Body of pancreas (tissue), 4 donors: ENCODE measurements around the gene EPHB2.

Experiments
- CTCF ChIP-seq, 7 experiments: fragments of 450-650 bp in 4 of 7; fragments of 200-600 bp in 3 of 7; sonication (generic) in 3 of 7; IDR thresholded peaks; one replicate each; pipeline ENCODE4 v1.5.1; 2016 to 2019; ENCODE audit warnings: antibody characterized with exemption in 7 of 7
- POLR2A ChIP-seq, 3 donors: fragments of 450-650 bp; IDR thresholded peaks; one replicate each; pipeline ENCODE4 v1.6.1; 2016; ENCODE audit warnings: antibody characterized with exemption in 3 of 3, mild to moderate bottlenecking in 2 of 3

GRCh38 chr1:22849770-22850169 is 139.1 kb downstream of the EPHB2 start:
- TF ChIP-seq CTCF (IDR thresholded peaks at IDR 0.05) (no peak), POLR2A (IDR thresholded peaks at IDR 0.05) (no peak)
